Progenitor cell of endocrine pancreas (in vitro differentiated cells): Measurements from ENCODE around the gene CAPN8. TPM values are rescaled to one million over a fixed set of nuclear protein-coding genes. Genes with fewer than 3 reads are reported as not detected.

Source experiments
- DNase-seq: peaks from one replicate; pipeline ENCODE4 v3.0.0; 2021; ENCODE audit warnings: low spot score; ENCODE audit not compliant: unreplicated experiment
- H3K27ac Mint-ChIP-seq: 2 replicates; pipeline ENCODE4 v1.8.0; 2021; ENCODE audit warnings: mild to moderate bottlenecking, moderate library complexity, mixed read lengths
- H3K27me3 Mint-ChIP-seq: 2 replicates; pipeline ENCODE4 v1.8.0; 2021; ENCODE audit warnings: mixed read lengths
- H3K36me3 Mint-ChIP-seq: 2 replicates; pipeline ENCODE4 v1.8.0; 2022; ENCODE audit warnings: mixed read lengths; ENCODE audit not compliant: insufficient read depth
- H3K4me1 Mint-ChIP-seq: 2 replicates; pipeline ENCODE4 v1.8.0; 2021; ENCODE audit warnings: low read depth, mixed read lengths
- H3K4me3 Mint-ChIP-seq: 2 replicates; pipeline ENCODE4 v1.8.0; 2021; ENCODE audit warnings: low read depth, mild to moderate bottlenecking, moderate library complexity, mixed read lengths
- H3K9me3 Mint-ChIP-seq: 2 replicates; pipeline ENCODE4 v1.8.0; 2021; ENCODE audit warnings: low read depth, mixed read lengths
- total RNA-seq: library from RNA; stranded (reverse); gene quantifications from 2 replicates; pipeline ENCODE4 v1.2.1, GENCODE V29; 2021
- TF ChIP-seq, protein P1 (sequence below): fragments of 200-600 bp; sonication (generic); IDR thresholded peaks from one replicate; pipeline ENCODE4 v1.5.0; 2021; ENCODE audit warnings: antibody characterized with exemption, mild to moderate bottlenecking; ENCODE audit not compliant: unreplicated experiment

CAPN8 gene
- total RNA-seq, 1 donor from 2014 or later = 1.3 TPM

DNA sequence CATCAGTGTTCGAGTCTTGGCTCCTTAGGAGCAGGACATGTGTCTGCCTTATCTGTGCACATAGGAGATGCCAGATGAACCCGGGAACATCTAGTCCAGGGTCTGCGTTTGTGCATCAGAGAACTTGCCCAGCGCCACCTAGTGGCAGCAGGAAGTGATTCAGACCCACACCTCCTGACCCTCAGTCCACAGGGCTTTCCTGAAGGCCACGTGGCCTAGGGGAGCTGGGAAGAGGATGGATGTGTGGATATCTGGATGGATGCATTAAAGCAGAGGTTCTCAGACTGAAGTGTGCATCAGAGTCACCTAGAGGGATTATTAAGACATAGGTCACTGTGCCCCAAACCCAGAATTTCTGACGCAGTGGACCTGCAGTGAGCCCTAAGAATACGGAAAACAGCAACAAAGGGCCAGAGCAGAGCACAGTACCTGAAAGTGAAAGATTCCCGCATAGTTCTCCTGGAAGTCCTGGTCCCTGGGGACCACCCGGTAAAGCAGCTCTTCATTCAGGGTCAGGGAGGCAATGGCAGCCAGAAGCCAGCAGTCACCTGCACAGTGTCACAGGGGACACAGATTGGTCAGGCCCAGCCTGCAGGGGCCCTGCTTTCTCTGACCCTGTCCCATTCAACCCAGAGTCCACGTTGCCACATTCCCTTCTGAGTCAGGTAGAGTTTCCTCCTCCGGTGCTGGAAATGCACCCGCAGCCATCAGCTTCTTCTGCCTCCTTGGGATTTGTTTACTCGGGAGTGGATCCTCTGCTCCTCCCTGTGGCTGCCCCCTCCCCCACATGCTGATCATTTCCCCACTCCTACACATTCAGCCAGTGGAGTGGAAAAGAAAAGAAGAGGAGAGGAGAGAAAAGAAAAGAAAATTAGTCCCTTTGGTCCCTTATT is 37.0 kb downstream of the CAPN8 start:
- H3K4me3 Mint-ChIP-seq = no peak overlapping the region
- H3K27ac Mint-ChIP-seq = no peak overlapping the region
- no peaks in the 10 kb centered on the region for H3K27me3 Mint-ChIP-seq
- TF ChIP-seq, protein P1, sequence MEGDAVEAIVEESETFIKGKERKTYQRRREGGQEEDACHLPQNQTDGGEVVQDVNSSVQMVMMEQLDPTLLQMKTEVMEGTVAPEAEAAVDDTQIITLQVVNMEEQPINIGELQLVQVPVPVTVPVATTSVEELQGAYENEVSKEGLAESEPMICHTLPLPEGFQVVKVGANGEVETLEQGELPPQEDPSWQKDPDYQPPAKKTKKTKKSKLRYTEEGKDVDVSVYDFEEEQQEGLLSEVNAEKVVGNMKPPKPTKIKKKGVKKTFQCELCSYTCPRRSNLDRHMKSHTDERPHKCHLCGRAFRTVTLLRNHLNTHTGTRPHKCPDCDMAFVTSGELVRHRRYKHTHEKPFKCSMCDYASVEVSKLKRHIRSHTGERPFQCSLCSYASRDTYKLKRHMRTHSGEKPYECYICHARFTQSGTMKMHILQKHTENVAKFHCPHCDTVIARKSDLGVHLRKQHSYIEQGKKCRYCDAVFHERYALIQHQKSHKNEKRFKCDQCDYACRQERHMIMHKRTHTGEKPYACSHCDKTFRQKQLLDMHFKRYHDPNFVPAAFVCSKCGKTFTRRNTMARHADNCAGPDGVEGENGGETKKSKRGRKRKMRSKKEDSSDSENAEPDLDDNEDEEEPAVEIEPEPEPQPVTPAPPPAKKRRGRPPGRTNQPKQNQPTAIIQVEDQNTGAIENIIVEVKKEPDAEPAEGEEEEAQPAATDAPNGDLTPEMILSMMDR = peak; percentile 70
- H3K4me1 Mint-ChIP-seq = peaks cover 14% of the 10 kb centered on the region
- peak; percentile 28 for DNase-seq
- no peaks in the 10 kb centered on the region for H3K36me3 Mint-ChIP-seq
- no peaks in the 10 kb centered on the region for H3K9me3 Mint-ChIP-seq

DNA sequence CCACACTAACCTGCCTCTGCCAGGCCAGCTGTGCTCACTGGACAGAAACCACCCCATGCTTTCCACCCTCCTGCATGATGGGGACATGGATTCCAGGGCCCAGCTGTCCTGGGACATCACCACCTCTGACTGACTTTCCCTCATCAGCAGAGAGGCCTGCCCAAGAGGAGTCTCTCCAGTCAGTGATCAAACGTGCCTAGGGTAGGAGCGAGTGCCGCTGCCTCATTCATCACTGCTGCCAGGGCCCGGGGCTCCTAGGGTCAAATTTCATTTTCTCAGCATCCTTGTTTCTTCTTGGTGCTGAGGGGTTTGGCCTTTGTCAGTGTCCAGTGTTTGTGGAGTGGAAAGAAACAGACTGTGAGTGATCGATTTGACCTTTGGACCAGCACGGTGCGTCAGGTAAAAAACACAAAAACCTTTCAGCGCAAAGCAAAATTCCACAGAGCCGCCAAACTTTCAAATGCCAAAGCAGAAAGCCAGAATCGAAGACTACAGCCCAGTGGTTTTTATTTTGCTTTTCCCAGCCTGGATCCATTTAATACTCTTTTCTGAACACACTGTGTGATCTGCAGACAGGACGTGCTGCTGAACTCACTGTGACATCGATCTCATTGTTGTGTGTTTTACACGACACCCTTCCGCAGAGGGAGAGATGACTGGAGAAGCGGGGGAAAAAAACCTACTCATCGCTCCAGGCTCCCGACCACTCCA is 43.2 kb downstream of the CAPN8 start:
- H3K27me3 Mint-ChIP-seq = no peaks in the 10 kb centered on the region
- peak overlapping the region; percentile 35 for H3K4me3 Mint-ChIP-seq
- no peaks in the 10 kb centered on the region for H3K9me3 Mint-ChIP-seq
- TF ChIP-seq, protein P1 = no peak
- no peaks in the 10 kb centered on the region for H3K36me3 Mint-ChIP-seq
- H3K4me1 Mint-ChIP-seq = peaks cover 37% of the 10 kb centered on the region
- H3K27ac Mint-ChIP-seq = peak overlapping the region; percentile 94
- DNase-seq = peak; percentile 16

DNA sequence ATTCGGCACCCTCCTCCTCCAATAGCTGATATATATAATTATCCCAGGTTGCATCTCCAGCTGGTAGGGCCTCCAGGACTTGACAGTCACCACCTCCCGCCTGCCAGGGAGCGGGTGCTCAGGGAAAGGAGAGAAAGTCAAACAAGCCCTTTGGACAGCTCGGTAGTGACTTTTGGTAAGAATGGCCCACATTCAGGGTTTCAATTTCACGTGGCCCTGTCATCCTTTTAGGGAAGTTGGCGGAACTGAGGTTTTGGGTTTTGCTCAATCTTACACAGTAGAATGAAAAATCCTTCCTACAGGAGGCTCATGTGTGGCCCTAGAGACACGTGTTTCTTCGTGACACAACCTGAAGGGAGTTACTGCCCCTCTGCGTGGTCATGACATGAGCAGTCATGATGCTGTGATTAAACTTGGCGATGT is 44.2 kb downstream of the CAPN8 start:
- peak overlapping the region; percentile 94 for H3K27ac Mint-ChIP-seq
- no peaks in the 10 kb centered on the region for H3K36me3 Mint-ChIP-seq
- no peak overlapping the region for H3K4me3 Mint-ChIP-seq
- peaks cover 37% of the 10 kb centered on the region for H3K4me1 Mint-ChIP-seq
- no peaks in the 10 kb centered on the region for H3K27me3 Mint-ChIP-seq
- H3K9me3 Mint-ChIP-seq = no peaks in the 10 kb centered on the region
- TF ChIP-seq, protein P1 = no peak
- DNase-seq = no peak

DNA sequence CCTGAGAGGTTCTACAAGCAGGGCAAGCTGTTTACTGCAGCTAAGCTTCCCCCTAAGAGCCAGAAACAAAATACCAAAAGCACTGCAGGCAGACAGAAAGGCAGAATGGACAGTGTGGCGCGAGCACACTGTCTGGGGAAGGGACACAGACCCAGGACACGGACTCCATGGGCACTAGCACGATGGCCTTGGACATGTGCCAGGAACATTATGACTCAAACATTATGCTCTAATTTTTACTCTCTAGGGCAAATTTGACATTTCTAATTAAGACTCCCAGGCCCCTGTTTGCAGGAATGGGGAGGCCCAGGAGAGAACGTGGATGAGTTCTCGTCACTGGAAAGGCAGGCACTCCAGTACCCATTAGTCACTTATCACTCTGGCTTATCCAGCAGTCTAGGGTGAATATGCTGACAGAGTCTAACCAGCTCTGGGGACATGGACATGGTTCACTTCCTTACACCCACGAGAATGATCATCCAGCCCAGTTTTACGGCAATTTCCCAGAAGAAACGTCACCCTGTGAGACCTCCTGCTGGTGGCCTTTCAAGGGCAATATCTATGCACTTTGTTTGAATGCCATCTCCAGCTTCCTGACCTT is 45.1 kb downstream of the CAPN8 start:
- Mint-ChIP-seq H3K4me1 (peaks cover 37% of the 10 kb centered on the region), H3K9me3 (no peaks in the 10 kb centered on the region), H3K36me3 (no peaks in the 10 kb centered on the region), H3K27me3 (no peaks in the 10 kb centered on the region), H3K27ac (peak overlapping the region; percentile 54), H3K4me3 (no peak overlapping the region)
- DNase-seq = no peak
- TF ChIP-seq, protein P1 = no peak

DNA sequence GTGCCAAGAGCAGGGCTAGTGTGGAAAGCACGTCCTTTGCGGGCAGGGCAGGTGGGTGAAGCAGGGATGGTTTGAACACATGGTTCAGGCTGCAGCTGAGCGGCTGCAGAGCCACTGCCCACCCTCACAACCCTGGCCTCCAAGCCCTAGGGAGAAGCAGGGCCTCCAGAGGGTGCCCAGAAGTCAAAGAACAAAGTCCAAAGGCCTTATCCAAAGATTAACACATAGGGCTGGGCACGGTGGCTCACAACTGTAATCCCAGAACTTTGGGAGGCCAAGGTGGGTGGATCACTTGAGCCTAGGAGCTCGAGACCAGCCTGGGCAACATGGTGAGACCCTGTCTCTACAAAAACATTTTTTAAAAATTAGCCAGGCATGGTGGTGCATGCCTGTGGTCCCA is 46.8 kb downstream of the CAPN8 start:
- Mint-ChIP-seq H3K4me1 (peaks cover 37% of the 10 kb centered on the region), H3K27me3 (no peaks in the 10 kb centered on the region), H3K27ac (no peak overlapping the region), H3K9me3 (no peaks in the 10 kb centered on the region), H3K4me3 (no peak overlapping the region), H3K36me3 (no peaks in the 10 kb centered on the region)
- no peak for DNase-seq
- TF ChIP-seq, protein P1 = no peak
